Measurements from ENCODE around the gene PTGER2. TPM values are rescaled to one million over a fixed set of nuclear protein-coding genes. Genes with fewer than 3 reads are reported as not detected.

Gene PTGER2
- total and polyA plus RNA-seq, 10 of the 15 experiments (the other 5 are each of a cell fraction or from before 2014, with no cell fraction given) = 0.03 to 1.6 (median 0.33) TPM

DNA sequence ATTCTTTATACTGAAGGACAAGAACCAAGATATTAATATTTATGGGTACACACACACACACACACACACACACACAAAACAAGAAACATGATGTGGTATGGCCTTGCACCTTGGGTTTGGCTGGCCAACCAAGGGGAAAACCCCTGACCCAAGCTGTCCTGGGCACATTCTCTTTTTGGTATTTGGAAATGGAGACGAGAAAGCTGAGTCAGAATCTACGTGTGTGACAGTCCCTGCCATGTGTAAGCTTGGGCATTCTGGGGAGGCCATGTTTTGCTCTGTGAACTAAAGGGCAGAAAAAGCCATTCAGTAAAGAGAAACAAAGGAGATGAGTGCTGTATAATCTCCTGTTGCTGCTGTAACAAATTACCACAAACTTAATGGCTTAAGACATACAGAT lies 35.6 kb downstream of the PTGER2 start (continued):
- no peak for TF ChIP-seq BRCA1 (IDR thresholded peaks at IDR 0.05; ENCODE audit: low read depth, low read length)
- TF ChIP-seq, protein P1, sequence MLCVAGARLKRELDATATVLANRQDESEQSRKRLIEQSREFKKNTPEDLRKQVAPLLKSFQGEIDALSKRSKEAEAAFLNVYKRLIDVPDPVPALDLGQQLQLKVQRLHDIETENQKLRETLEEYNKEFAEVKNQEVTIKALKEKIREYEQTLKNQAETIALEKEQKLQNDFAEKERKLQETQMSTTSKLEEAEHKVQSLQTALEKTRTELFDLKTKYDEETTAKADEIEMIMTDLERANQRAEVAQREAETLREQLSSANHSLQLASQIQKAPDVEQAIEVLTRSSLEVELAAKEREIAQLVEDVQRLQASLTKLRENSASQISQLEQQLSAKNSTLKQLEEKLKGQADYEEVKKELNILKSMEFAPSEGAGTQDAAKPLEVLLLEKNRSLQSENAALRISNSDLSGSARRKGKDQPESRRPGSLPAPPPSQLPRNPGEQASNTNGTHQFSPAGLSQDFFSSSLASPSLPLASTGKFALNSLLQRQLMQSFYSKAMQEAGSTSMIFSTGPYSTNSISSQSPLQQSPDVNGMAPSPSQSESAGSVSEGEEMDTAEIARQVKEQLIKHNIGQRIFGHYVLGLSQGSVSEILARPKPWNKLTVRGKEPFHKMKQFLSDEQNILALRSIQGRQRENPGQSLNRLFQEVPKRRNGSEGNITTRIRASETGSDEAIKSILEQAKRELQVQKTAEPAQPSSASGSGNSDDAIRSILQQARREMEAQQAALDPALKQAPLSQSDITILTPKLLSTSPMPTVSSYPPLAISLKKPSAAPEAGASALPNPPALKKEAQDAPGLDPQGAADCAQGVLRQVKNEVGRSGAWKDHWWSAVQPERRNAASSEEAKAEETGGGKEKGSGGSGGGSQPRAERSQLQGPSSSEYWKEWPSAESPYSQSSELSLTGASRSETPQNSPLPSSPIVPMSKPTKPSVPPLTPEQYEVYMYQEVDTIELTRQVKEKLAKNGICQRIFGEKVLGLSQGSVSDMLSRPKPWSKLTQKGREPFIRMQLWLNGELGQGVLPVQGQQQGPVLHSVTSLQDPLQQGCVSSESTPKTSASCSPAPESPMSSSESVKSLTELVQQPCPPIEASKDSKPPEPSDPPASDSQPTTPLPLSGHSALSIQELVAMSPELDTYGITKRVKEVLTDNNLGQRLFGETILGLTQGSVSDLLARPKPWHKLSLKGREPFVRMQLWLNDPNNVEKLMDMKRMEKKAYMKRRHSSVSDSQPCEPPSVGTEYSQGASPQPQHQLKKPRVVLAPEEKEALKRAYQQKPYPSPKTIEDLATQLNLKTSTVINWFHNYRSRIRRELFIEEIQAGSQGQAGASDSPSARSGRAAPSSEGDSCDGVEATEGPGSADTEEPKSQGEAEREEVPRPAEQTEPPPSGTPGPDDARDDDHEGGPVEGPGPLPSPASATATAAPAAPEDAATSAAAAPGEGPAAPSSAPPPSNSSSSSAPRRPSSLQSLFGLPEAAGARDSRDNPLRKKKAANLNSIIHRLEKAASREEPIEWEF (IDR thresholded peaks at IDR 0.05; ENCODE audit: insufficient replicate concordance, low read depth, low read length) = no peak
- TF ChIP-seq MEF2A (IDR thresholded peaks at IDR 0.05; ENCODE audit: insufficient read depth, low read depth, low read length) = no peak
- TF ChIP-seq NRF1 (conservative IDR thresholded peaks at IDR 0.05; ENCODE audit: low read depth, low read length) = no peak
- TF ChIP-seq STAT1 (conservative IDR thresholded peaks at IDR 0.05) = no peak

GRCh38 chr14:52350445-52350844 lies 36.3 kb downstream of the PTGER2 start:
- ChIA-PET SMC1A (ENCODE audit: uncharacterized antibody, unreplicated experiment) (no interaction called here), CTCF (no interaction called here), RAD21 (ENCODE audit: unreplicated experiment) (interaction anchor here (1.5 kb wide), 1 partner anchor 23 kb away, joined by 3 read pairs; no protein-coding TSS in a partner anchor), POLR2A (no interaction called here)
- ATAC-seq (no peak), FAIRE-seq (no peak), DNase-seq (ENCODE audit: low read depth, low spot score) (no peak)
- H4K20me1 ChIP-seq (ENCODE audit: control insufficient read depth, insufficient read depth) = no peaks in the 10 kb centered on the region
- no peaks in the 10 kb centered on the region for H3K9me3 ChIP-seq (replicated peaks; ENCODE audit: control insufficient read depth, insufficient read depth, low read length)
- H3K9ac ChIP-seq (ENCODE audit: control insufficient read depth, insufficient read depth, low read length) = no peak overlapping the region
- TF ChIP-seq CBX5 (IDR thresholded peaks at IDR 0.05; ENCODE audit: low read depth) = no peak
- TF ChIP-seq GABPA (IDR thresholded peaks at IDR 0.05; ENCODE audit: low read depth) = no peak
- TF ChIP-seq, protein P2, sequence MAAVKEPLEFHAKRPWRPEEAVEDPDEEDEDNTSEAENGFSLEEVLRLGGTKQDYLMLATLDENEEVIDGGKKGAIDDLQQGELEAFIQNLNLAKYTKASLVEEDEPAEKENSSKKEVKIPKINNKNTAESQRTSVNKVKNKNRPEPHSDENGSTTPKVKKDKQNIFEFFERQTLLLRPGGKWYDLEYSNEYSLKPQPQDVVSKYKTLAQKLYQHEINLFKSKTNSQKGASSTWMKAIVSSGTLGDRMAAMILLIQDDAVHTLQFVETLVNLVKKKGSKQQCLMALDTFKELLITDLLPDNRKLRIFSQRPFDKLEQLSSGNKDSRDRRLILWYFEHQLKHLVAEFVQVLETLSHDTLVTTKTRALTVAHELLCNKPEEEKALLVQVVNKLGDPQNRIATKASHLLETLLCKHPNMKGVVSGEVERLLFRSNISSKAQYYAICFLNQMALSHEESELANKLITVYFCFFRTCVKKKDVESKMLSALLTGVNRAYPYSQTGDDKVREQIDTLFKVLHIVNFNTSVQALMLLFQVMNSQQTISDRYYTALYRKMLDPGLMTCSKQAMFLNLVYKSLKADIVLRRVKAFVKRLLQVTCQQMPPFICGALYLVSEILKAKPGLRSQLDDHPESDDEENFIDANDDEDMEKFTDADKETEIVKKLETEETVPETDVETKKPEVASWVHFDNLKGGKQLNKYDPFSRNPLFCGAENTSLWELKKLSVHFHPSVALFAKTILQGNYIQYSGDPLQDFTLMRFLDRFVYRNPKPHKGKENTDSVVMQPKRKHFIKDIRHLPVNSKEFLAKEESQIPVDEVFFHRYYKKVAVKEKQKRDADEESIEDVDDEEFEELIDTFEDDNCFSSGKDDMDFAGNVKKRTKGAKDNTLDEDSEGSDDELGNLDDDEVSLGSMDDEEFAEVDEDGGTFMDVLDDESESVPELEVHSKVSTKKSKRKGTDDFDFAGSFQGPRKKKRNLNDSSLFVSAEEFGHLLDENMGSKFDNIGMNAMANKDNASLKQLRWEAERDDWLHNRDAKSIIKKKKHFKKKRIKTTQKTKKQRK (IDR thresholded peaks at IDR 0.05; ENCODE audit: low read depth, low read length) = no peak
- TF ChIP-seq FOXK2 (IDR thresholded peaks at IDR 0.05) = no peak
- no peak for TF ChIP-seq ZNF24 (IDR thresholded peaks at IDR 0.05)
- no peak for TF ChIP-seq HDAC6 (IDR thresholded peaks at IDR 0.05; ENCODE audit: unreplicated experiment)
- TF ChIP-seq, protein P3, sequence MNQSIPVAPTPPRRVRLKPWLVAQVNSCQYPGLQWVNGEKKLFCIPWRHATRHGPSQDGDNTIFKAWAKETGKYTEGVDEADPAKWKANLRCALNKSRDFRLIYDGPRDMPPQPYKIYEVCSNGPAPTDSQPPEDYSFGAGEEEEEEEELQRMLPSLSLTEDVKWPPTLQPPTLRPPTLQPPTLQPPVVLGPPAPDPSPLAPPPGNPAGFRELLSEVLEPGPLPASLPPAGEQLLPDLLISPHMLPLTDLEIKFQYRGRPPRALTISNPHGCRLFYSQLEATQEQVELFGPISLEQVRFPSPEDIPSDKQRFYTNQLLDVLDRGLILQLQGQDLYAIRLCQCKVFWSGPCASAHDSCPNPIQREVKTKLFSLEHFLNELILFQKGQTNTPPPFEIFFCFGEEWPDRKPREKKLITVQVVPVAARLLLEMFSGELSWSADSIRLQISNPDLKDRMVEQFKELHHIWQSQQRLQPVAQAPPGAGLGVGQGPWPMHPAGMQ (IDR thresholded peaks at IDR 0.05; ENCODE audit: borderline replicate concordance) = no peak
- TF ChIP-seq, protein P4, sequence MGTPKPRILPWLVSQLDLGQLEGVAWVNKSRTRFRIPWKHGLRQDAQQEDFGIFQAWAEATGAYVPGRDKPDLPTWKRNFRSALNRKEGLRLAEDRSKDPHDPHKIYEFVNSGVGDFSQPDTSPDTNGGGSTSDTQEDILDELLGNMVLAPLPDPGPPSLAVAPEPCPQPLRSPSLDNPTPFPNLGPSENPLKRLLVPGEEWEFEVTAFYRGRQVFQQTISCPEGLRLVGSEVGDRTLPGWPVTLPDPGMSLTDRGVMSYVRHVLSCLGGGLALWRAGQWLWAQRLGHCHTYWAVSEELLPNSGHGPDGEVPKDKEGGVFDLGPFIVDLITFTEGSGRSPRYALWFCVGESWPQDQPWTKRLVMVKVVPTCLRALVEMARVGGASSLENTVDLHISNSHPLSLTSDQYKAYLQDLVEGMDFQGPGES (IDR thresholded peaks at IDR 0.05) = no peak
- H3K27ac ChIP-seq (ENCODE audit: control insufficient read depth, insufficient read depth) = no peak overlapping the region
- H2AFZ ChIP-seq (ENCODE audit: control insufficient read depth, low read depth, low read length) = no peak overlapping the region
- peaks cover 0 to 2% of the 10 kb centered on the region in 2 experiments for H3K27me3 ChIP-seq (replicated peaks in 1 of 2; ENCODE audit: control insufficient read depth in 2 of 2, insufficient read depth in 2 of 2, low read length in 1 of 2)
- 13% methylated on average over 3 of the region's 3 CpGs for WGBS (ENCODE audit: insufficient coverage, insufficient replicate concordance, low lambda C conversion rate, missing lambda C conversion rate)
- BruUV-seq (replicated peaks) = no TSS peak
- in situ Hi-C loops (cut with MboI) (no loop called here), intact Hi-C loops (cut with micrococcal nuclease; ENCODE audit: unreplicated experiment) (no loop called here)
- no peaks in the 10 kb centered on the region for H3K36me3 ChIP-seq (ENCODE audit: control insufficient read depth in 2 of 2, insufficient read depth in 2 of 2, low read length in 1 of 2)
- no peaks in the 10 kb centered on the region for H3K4me1 ChIP-seq (ENCODE audit: control insufficient read depth, insufficient read depth, low read length)
- H3K4me2 ChIP-seq (ENCODE audit: control insufficient read depth, insufficient read depth) = no peak overlapping the region
- H3K4me3 ChIP-seq = no peak overlapping the region
- H3K79me2 ChIP-seq (ENCODE audit: control insufficient read depth, insufficient read depth, low read length) = no peaks in the 10 kb centered on the region
